HUES48 (cell line): ENCODE measurements around the gene MAGI2.

Experiments
- H3K27ac ChIP-seq: one replicate; pipeline ENCODE4 v1.7.0; 2013; ENCODE audit warnings: low read depth, low read length, inconsistent platforms
- H3K27me3 ChIP-seq: 2 replicates; pipeline ENCODE4 v1.6.1; 2013; ENCODE audit warnings: mild to moderate bottlenecking, low read length; ENCODE audit not compliant: control insufficient read depth, insufficient read depth
- H3K36me3 ChIP-seq: 2 replicates; pipeline ENCODE4 v1.6.1; 2013; ENCODE audit warnings: low read length; ENCODE audit not compliant: control insufficient read depth, insufficient read depth
- H3K4me1 ChIP-seq: 2 replicates; pipeline ENCODE4 v1.6.1; 2013; ENCODE audit warnings: mild to moderate bottlenecking, low read length; ENCODE audit not compliant: control insufficient read depth, insufficient read depth
- H3K4me3 ChIP-seq: 2 replicates; pipeline ENCODE4 v1.5.1; 2013; ENCODE audit warnings: mild to moderate bottlenecking, low read depth, low read length
- H3K9ac ChIP-seq: 2 replicates; pipeline ENCODE4 v1.6.1; 2013; ENCODE audit warnings: mild to moderate bottlenecking, low read depth, low read length, moderate library complexity
- H3K9me3 ChIP-seq: 2 replicates; pipeline ENCODE4 v1.6.1; 2013; ENCODE audit warnings: low read length; ENCODE audit not compliant: control insufficient read depth, insufficient read depth

MAGI2 gene

GRCh38 chr7:79337717-79338116, 115.8 kb downstream of the MAGI2 start:
- H3K4me3 ChIP-seq, result no peak overlapping the region
- no peak overlapping the region for H3K9ac ChIP-seq
- no peaks in the 10 kb centered on the region for H3K27me3 ChIP-seq
- no peaks in the 10 kb centered on the region for H3K9me3 ChIP-seq
- H3K4me1 ChIP-seq, result no peaks in the 10 kb centered on the region
- H3K36me3 ChIP-seq, result no peaks in the 10 kb centered on the region
- no peak overlapping the region for H3K27ac ChIP-seq

- Histone ChIP-seq H3K9me3 (no peaks in the 10 kb centered on the region), H3K9ac (no peak overlapping the region), H3K36me3 (no peaks in the 10 kb centered on the region), H3K27ac (no peak overlapping the region), H3K4me3 (no peak overlapping the region), H3K4me1 (no peaks in the 10 kb centered on the region), H3K27me3 (no peaks in the 10 kb centered on the region)
Measured at GRCh38 chr7:79334841-79335240, 118.6 kb downstream of the MAGI2 start.

- no peaks in the 10 kb centered on the region for H3K4me1 ChIP-seq
Measured at GRCh38 chr7:79334334-79334733, 119.1 kb downstream of the MAGI2 start.

GRCh38 chr7:79332091-79332490, 121.4 kb downstream of the MAGI2 start:
- H3K27ac ChIP-seq, result no peak overlapping the region
- H3K9me3 ChIP-seq, result no peaks in the 10 kb centered on the region
- no peaks in the 10 kb centered on the region for H3K27me3 ChIP-seq
- H3K36me3 ChIP-seq, result no peaks in the 10 kb centered on the region
- no peak overlapping the region for H3K9ac ChIP-seq
- no peaks in the 10 kb centered on the region for H3K4me1 ChIP-seq
- no peak overlapping the region for H3K4me3 ChIP-seq

More at GRCh38 chr7:79334334-79334733, 119.1 kb downstream of the MAGI2 start:
- no peak overlapping the region for H3K4me3 ChIP-seq
- no peaks in the 10 kb centered on the region for H3K9me3 ChIP-seq
- H3K27ac ChIP-seq, result no peak overlapping the region
- H3K27me3 ChIP-seq, result no peaks in the 10 kb centered on the region
- no peak overlapping the region for H3K9ac ChIP-seq
- no peaks in the 10 kb centered on the region for H3K36me3 ChIP-seq

- Histone ChIP-seq H3K27me3 (no peaks in the 10 kb centered on the region), H3K4me3 (no peak overlapping the region), H3K27ac (no peak overlapping the region), H3K4me1 (no peaks in the 10 kb centered on the region), H3K9me3 (no peaks in the 10 kb centered on the region), H3K36me3 (no peaks in the 10 kb centered on the region), H3K9ac (no peak overlapping the region)
Measured at GRCh38 chr7:79329464-79329863, 124.0 kb downstream of the MAGI2 start.

GRCh38 chr7:79320741-79321473, 132.6 kb downstream of the MAGI2 start:
- H3K4me1 ChIP-seq, result peaks cover 15% of the 10 kb centered on the region
- H3K27ac ChIP-seq, result no peak overlapping the region
- no peak overlapping the region for H3K9ac ChIP-seq
- H3K9me3 ChIP-seq, result no peaks in the 10 kb centered on the region
- H3K36me3 ChIP-seq, result no peaks in the 10 kb centered on the region
- H3K27me3 ChIP-seq, result no peaks in the 10 kb centered on the region
- H3K4me3 ChIP-seq, result no peak overlapping the region

GRCh38 chr7:79319369-79319768, 134.1 kb downstream of the MAGI2 start:
- no peaks in the 10 kb centered on the region for H3K36me3 ChIP-seq
- H3K9ac ChIP-seq, result no peak overlapping the region
- peaks cover 15% of the 10 kb centered on the region for H3K4me1 ChIP-seq
- no peak overlapping the region for H3K4me3 ChIP-seq
- H3K27me3 ChIP-seq, result no peaks in the 10 kb centered on the region
- H3K9me3 ChIP-seq, result no peaks in the 10 kb centered on the region
- H3K27ac ChIP-seq, result no peak overlapping the region

- Histone ChIP-seq H3K9me3 (no peaks in the 10 kb centered on the region), H3K27me3 (no peaks in the 10 kb centered on the region), H3K4me1 (peaks cover 15% of the 10 kb centered on the region), H3K27ac (peak overlapping the region; percentile 46), H3K9ac (no peak overlapping the region), H3K4me3 (peak overlapping the region; percentile 0; the same call in 1 of the 2 replicates), H3K36me3 (no peaks in the 10 kb centered on the region)
Measured at GRCh38 chr7:79317728-79318127, 135.7 kb downstream of the MAGI2 start.

- no peaks in the 10 kb centered on the region for H3K4me1 ChIP-seq
- no peaks in the 10 kb centered on the region for H3K9me3 ChIP-seq
- H3K9ac ChIP-seq, result no peak overlapping the region
- H3K27me3 ChIP-seq, result no peaks in the 10 kb centered on the region
- H3K36me3 ChIP-seq, result no peaks in the 10 kb centered on the region
- no peak overlapping the region for H3K4me3 ChIP-seq
- no peak overlapping the region for H3K27ac ChIP-seq
Measured at GRCh38 chr7:79312022-79312421, 141.4 kb downstream of the MAGI2 start.

- Histone ChIP-seq H3K36me3 (no peaks in the 10 kb centered on the region), H3K9ac (no peak overlapping the region), H3K27ac (no peak overlapping the region), H3K9me3 (no peaks in the 10 kb centered on the region), H3K4me3 (no peak overlapping the region), H3K4me1 (no peaks in the 10 kb centered on the region), H3K27me3 (no peaks in the 10 kb centered on the region)
Measured at GRCh38 chr7:79308192-79308591, 145.3 kb downstream of the MAGI2 start.

GRCh38 chr7:79307376-79307775, 146.1 kb downstream of the MAGI2 start:
- Histone ChIP-seq H3K4me3 (no peak overlapping the region), H3K27ac (no peak overlapping the region), H3K9me3 (no peaks in the 10 kb centered on the region), H3K27me3 (no peaks in the 10 kb centered on the region), H3K4me1 (no peaks in the 10 kb centered on the region), H3K9ac (no peak overlapping the region), H3K36me3 (no peaks in the 10 kb centered on the region)
